IMR-90 (cell line): ENCODE results near the gene ITLN2.

Experiments used
- CTCF ChIP-seq: conservative IDR thresholded peaks from 2 replicates; pipeline ENCODE4 v1.5.1; 2012; ENCODE audit warnings: mild to moderate bottlenecking, low read depth, low read length, improper control_type of control experiment
- ELK1 ChIP-seq: fragments of 150-350 bp; IDR thresholded peaks from 2 replicates; pipeline ENCODE4 v1.6.1; 2016; ENCODE audit warnings: low read depth, mild to moderate bottlenecking, low read length, moderate library complexity, borderline replicate concordance
- MAFK ChIP-seq: IDR thresholded peaks from 2 replicates; pipeline ENCODE4 v1.6.1; 2012; ENCODE audit warnings: low read depth, low read length, improper control_type of control experiment
- MAZ ChIP-seq: IDR thresholded peaks from 2 replicates; pipeline ENCODE4 v1.6.1; 2012; ENCODE audit warnings: low read depth, mild to moderate bottlenecking, low read length, improper control_type of control experiment, moderate library complexity, borderline replicate concordance
- MXI1 ChIP-seq: IDR thresholded peaks from 2 replicates; pipeline ENCODE4 v1.6.1; 2012; ENCODE audit warnings: low read depth, mild to moderate bottlenecking, low read length, moderate library complexity, borderline replicate concordance
- POLR2A ChIP-seq: IDR thresholded peaks from 2 replicates; pipeline ENCODE4 v1.6.1; 2012; ENCODE audit warnings: mild to moderate bottlenecking, low read depth, low read length
- RCOR1 ChIP-seq: IDR thresholded peaks from 2 replicates; pipeline ENCODE4 v1.6.1; 2012; ENCODE audit warnings: mild to moderate bottlenecking, low read length, improper control_type of control experiment; ENCODE audit not compliant: insufficient replicate concordance
- USF2 ChIP-seq: fragments of 150-350 bp; IDR thresholded peaks from 2 replicates; pipeline ENCODE4 v1.6.1; 2017; ENCODE audit warnings: mild to moderate bottlenecking, antibody characterized with exemption, low read length, low read depth

GRCh38 chr1:160996178-160996577 is 41.6 kb upstream of the ITLN2 start:
- TF ChIP-seq MAFK, result no peak
- no peak for TF ChIP-seq MXI1
- TF ChIP-seq CTCF, result no peak
- no peak for TF ChIP-seq MAZ
- no peak for TF ChIP-seq USF2
- no peak for TF ChIP-seq POLR2A
- TF ChIP-seq RCOR1, result no peak
- no peak for TF ChIP-seq ELK1
